ENCODE results near the gene FADS6.

- TF ChIP-seq POLR2AphosphoS5 (IDR thresholded peaks at IDR 0.05; ENCODE audit: low read depth) (no peak), CTCF (conservative IDR thresholded peaks at IDR 0.05; ENCODE audit: low read depth in 2 of 2) (no peak), EZH2 (IDR thresholded peaks at IDR 0.05; ENCODE audit: low read depth, unreplicated experiment) (no peak), EZH2phosphoT487 (IDR thresholded peaks at IDR 0.05; ENCODE audit: unreplicated experiment) (no peak), JUNB (IDR thresholded peaks at IDR 0.05; ENCODE audit: unreplicated experiment) (no peak), ZNF331 (CRISPR knock-in tag; IDR thresholded peaks at IDR 0.05; ENCODE audit: low read depth) (no peak), CREB1 (CRISPR knock-in tag; IDR thresholded peaks at IDR 0.05; ENCODE audit: low read depth) (no peak)
- TF ChIP-seq, protein P1, sequence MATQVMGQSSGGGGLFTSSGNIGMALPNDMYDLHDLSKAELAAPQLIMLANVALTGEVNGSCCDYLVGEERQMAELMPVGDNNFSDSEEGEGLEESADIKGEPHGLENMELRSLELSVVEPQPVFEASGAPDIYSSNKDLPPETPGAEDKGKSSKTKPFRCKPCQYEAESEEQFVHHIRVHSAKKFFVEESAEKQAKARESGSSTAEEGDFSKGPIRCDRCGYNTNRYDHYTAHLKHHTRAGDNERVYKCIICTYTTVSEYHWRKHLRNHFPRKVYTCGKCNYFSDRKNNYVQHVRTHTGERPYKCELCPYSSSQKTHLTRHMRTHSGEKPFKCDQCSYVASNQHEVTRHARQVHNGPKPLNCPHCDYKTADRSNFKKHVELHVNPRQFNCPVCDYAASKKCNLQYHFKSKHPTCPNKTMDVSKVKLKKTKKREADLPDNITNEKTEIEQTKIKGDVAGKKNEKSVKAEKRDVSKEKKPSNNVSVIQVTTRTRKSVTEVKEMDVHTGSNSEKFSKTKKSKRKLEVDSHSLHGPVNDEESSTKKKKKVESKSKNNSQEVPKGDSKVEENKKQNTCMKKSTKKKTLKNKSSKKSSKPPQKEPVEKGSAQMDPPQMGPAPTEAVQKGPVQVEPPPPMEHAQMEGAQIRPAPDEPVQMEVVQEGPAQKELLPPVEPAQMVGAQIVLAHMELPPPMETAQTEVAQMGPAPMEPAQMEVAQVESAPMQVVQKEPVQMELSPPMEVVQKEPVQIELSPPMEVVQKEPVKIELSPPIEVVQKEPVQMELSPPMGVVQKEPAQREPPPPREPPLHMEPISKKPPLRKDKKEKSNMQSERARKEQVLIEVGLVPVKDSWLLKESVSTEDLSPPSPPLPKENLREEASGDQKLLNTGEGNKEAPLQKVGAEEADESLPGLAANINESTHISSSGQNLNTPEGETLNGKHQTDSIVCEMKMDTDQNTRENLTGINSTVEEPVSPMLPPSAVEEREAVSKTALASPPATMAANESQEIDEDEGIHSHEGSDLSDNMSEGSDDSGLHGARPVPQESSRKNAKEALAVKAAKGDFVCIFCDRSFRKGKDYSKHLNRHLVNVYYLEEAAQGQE (IDR thresholded peaks at IDR 0.05; ENCODE audit: unreplicated experiment): no peak
- TF ChIP-seq, protein P2, sequence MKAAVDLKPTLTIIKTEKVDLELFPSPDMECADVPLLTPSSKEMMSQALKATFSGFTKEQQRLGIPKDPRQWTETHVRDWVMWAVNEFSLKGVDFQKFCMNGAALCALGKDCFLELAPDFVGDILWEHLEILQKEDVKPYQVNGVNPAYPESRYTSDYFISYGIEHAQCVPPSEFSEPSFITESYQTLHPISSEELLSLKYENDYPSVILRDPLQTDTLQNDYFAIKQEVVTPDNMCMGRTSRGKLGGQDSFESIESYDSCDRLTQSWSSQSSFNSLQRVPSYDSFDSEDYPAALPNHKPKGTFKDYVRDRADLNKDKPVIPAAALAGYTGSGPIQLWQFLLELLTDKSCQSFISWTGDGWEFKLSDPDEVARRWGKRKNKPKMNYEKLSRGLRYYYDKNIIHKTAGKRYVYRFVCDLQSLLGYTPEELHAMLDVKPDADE (IDR thresholded peaks at IDR 0.05): no peak
These were observed 26.8 kb upstream of the FADS6 start for GRCh38 chr17:74920306-74920620.

Data from GM23338 (cell line).